ENCODE data around the gene MYO7B. TPM values are rescaled to one million over a fixed set of nuclear protein-coding genes. Genes with fewer than 3 reads are reported as not detected.

The MYO7B gene
- total RNA-seq, 2 experiments from 2014 or later = 0.14 to 0.58 TPM

DNA sequence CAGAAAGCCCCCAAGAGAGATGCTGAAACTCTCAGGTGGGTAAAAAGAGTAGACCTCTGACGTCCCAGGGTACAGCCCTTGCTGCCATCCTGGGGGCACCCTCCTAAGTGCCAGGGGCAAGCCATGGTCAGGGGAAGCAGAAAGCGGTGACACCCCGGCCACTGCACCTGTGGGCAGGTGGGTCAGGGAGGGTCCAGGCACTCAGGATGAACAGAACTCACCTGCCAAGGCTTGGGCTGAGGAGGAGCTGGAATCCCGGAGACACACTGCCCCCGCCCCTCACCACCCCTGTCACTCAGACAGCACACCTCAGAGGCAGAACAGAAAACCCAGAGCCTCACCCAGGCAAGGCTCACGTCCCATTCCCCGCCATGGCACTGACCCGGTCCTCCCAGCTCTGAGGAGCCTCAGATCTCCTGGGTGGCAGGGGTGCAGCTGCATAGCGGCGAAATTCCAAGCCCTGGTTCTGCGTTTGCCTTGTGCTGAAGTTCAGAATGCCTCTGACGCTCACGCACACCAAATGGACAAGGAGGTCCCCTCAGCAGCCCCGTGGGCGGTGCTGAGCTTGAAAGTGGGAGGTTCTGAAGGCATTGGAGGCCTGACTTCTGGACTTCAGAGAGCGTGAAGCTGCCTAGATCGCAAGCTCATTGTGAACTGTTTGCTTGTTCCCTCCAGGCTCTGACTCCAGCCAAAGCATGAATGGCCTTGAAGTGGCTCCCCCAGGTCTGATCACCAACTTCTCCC, 114.7 kb downstream of the MYO7B start:
- Mint-ChIP-seq H3K9me3 (no peaks in the 10 kb centered on the region), H3K27me3 (no peaks in the 10 kb centered on the region), H3K27ac (no peak overlapping the region), H3K4me3 (no peak overlapping the region), H3K36me3 (no peaks in the 10 kb centered on the region), H3K4me1 (ENCODE audit: low read depth) (peaks cover 7% of the 10 kb centered on the region)
- no peak for DNase-seq
- ChIA-PET CTCF (interaction anchor here (0.5 to 3.6 kb wide), 19 partner anchors 10 to 582 kb away, joined by 3 to 99 read pairs (median 4); partner anchors contain the start of gene LIMS2), POLR2A (no interaction called here)
- intact Hi-C loops (cut with micrococcal nuclease) = no loop called here

DNA sequence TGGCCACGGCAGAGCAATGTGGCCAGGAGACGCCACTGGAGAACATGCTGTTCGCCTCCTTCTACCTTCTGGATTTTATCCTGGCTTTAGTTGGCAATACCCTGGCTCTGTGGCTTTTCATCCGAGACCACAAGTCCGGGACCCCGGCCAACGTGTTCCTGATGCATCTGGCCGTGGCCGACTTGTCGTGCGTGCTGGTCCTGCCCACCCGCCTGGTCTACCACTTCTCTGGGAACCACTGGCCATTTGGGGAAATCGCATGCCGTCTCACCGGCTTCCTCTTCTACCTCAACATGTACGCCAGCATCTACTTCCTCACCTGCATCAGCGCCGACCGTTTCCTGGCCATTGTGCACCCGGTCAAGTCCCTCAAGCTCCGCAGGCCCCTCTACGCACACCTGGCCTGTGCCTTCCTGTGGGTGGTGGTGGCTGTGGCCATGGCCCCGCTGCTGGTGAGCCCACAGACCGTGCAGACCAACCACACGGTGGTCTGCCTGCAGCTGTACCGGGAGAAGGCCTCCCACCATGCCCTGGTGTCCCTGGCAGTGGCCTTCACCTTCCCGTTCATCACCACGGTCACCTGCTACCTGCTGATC, 115.4 kb downstream of the MYO7B start:
- Mint-ChIP-seq H3K27me3 (no peaks in the 10 kb centered on the region), H3K4me1 (ENCODE audit: low read depth) (peaks cover 7% of the 10 kb centered on the region), H3K36me3 (no peaks in the 10 kb centered on the region), H3K9me3 (no peaks in the 10 kb centered on the region), H3K27ac (no peak overlapping the region), H3K4me3 (no peak overlapping the region)
- POLR2A ChIA-PET = no interaction called here
- DNase-seq = no peak
- intact Hi-C loops (cut with micrococcal nuclease) = no loop called here
- CTCF ChIA-PET = interaction anchor here (0.6 to 3.6 kb wide), 11 partner anchors 12 to 583 kb away, joined by 3 to 99 read pairs (median 5); partner anchors contain the start of gene LIMS2

DNA sequence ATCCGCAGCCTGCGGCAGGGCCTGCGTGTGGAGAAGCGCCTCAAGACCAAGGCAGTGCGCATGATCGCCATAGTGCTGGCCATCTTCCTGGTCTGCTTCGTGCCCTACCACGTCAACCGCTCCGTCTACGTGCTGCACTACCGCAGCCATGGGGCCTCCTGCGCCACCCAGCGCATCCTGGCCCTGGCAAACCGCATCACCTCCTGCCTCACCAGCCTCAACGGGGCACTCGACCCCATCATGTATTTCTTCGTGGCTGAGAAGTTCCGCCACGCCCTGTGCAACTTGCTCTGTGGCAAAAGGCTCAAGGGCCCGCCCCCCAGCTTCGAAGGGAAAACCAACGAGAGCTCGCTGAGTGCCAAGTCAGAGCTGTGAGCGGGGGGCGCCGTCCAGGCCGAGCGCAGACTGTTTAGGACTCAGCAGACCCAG, 115.9 kb downstream of the MYO7B start:
- intact Hi-C loops (cut with micrococcal nuclease) = no loop called here

DNA sequence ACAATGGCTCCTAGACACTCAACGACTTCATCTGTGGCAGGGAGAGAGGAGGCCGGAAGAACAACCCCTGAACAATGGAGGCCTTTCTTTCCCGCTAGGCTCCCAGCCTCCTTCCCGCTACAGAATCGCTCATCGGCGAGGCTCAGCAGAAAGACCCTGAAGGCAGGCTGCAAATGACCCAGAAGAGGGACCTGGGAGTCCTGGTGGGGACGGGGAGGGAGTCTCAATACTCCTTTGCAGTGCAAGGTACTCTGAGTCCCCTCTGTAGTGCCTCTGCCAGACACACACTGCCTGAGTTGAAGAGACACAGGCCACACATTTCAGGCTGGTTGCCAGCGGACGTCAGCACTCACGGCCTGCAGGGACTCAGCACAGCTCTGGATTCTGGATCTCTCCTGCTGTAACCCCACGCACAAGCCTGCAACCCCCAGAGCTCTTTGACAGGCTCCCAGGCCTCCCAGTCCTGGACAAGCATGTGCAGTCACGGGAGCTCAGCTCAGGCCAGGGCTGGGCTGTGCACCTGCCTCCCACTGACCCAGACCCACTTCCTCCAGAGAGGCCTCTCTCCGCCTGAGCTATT, 116.6 kb downstream of the MYO7B start:
- Mint-ChIP-seq H3K27ac (no peak overlapping the region), H3K27me3 (no peaks in the 10 kb centered on the region), H3K4me3 (no peak overlapping the region), H3K4me1 (ENCODE audit: low read depth) (peaks cover 7% of the 10 kb centered on the region), H3K9me3 (no peaks in the 10 kb centered on the region), H3K36me3 (no peaks in the 10 kb centered on the region)
- no peak for DNase-seq
- POLR2A ChIA-PET = interaction anchor here (0.6 kb wide), 1 partner anchor 385 kb away, joined by 3 read pairs; no protein-coding TSS in a partner anchor
- intact Hi-C loops (cut with micrococcal nuclease) = no loop called here
- CTCF ChIA-PET = interaction anchor here (1.1 to 3.1 kb wide), 4 partner anchors 10 to 69 kb away, joined by 4 to 33 read pairs (median 4); no protein-coding TSS in a partner anchor

More for the DNA sequence above, 115.9 kb downstream of the MYO7B start:
- no peak for DNase-seq
- ChIA-PET CTCF (interaction anchor here (1.6 to 3.6 kb wide), 3 partner anchors 23 to 60 kb away, joined by 4 to 99 read pairs (median 33); no protein-coding TSS in a partner anchor), POLR2A (no interaction called here)
- H3K27ac Mint-ChIP-seq = no peak overlapping the region
- H3K9me3 Mint-ChIP-seq = no peaks in the 10 kb centered on the region
- peaks cover 7% of the 10 kb centered on the region for H3K4me1 Mint-ChIP-seq (ENCODE audit: low read depth)
- no peaks in the 10 kb centered on the region for H3K27me3 Mint-ChIP-seq
- no peak overlapping the region for H3K4me3 Mint-ChIP-seq
- H3K36me3 Mint-ChIP-seq = no peaks in the 10 kb centered on the region

DNA sequence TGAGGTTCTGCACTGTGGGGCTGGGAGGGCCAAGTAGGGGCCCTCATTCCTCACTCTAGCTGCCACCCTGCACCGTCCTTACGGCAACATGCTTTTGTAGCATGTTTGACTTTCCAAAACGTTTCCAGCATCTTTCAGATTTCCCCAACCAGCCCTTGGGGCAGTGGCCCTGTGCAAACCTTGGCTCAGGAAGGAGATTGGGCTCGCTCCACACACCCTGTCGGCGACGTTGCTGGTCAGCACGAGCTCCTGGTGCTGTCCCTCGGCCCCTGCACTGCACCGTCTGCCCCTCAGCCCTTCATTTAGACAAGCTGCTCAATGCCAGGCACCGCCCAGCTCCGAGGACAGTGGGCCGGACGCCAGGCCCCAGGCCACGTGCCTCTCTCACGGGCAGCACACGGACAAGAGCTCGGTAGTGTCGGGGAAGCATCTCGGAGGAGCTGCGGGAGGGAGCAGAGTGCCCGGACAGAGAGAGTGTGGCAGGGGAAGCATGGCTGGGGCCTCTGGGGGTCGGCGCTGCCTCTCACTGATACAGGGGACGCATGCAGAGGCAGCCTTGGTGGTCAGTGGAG, 117.4 kb downstream of the MYO7B start:
- peaks cover 7% of the 10 kb centered on the region for H3K4me1 Mint-ChIP-seq (ENCODE audit: low read depth)
- DNase-seq = no peak
- H3K36me3 Mint-ChIP-seq = no peaks in the 10 kb centered on the region
- H3K4me3 Mint-ChIP-seq = no peak overlapping the region
- no peaks in the 10 kb centered on the region for H3K9me3 Mint-ChIP-seq
- CTCF ChIA-PET = interaction anchor here (1.1 to 3.1 kb wide), 4 partner anchors 11 to 70 kb away, joined by 4 to 33 read pairs (median 4); no protein-coding TSS in a partner anchor
- H3K27me3 Mint-ChIP-seq = peaks cover 1% of the 10 kb centered on the region
- intact Hi-C loops (cut with micrococcal nuclease) = no loop called here
- H3K27ac Mint-ChIP-seq = no peak overlapping the region
- POLR2A ChIA-PET = interaction anchor here (0.6 kb wide), 1 partner anchor 385 kb away, joined by 3 read pairs; no protein-coding TSS in a partner anchor

DNA sequence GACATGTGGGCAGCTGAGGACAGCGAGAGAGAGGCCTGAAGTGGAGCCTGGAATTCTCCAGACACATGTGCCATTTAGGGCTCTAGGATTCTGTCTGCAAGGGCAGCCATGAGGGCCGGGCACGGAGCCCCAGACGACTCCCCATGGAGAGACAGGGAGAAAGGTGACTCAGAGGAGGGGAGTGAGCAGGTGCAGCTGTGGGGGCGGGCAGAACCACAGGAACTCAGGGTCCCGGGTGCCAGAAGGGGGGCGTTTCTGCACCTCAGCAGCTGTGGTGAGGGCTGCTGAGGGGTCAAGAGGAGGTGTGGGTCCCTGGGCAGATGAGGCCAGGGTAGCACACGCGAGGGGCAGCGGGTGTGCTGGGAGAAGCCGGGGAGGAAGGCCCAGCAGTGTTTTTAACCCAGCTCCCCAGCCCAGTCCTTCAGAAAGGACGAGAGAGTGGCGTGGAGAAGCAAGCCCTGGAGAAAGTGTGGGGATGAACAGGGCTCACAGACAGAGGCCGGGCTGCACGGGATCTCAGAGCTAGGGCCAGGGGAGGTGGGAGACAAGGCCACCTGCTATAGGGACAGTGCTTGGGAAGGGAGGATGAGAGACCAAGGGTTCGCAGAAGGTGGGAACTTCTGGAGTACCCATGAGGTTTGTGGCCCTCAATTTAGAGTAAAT, 118.1 kb downstream of the MYO7B start:
- H3K27me3 Mint-ChIP-seq = peaks cover 3% of the 10 kb centered on the region
- no peak overlapping the region for H3K27ac Mint-ChIP-seq
- DNase-seq = no peak
- ChIA-PET POLR2A (no interaction called here), CTCF (interaction anchor here (1.1 to 3.1 kb wide), 2 partner anchors 62 to 71 kb away, joined by 4 to 33 read pairs; no protein-coding TSS in a partner anchor)
- no peak overlapping the region for H3K4me3 Mint-ChIP-seq
- intact Hi-C loops (cut with micrococcal nuclease) = no loop called here
- peaks cover 7% of the 10 kb centered on the region for H3K4me1 Mint-ChIP-seq (ENCODE audit: low read depth)
- H3K9me3 Mint-ChIP-seq = no peaks in the 10 kb centered on the region
- H3K36me3 Mint-ChIP-seq = no peaks in the 10 kb centered on the region

DNA sequence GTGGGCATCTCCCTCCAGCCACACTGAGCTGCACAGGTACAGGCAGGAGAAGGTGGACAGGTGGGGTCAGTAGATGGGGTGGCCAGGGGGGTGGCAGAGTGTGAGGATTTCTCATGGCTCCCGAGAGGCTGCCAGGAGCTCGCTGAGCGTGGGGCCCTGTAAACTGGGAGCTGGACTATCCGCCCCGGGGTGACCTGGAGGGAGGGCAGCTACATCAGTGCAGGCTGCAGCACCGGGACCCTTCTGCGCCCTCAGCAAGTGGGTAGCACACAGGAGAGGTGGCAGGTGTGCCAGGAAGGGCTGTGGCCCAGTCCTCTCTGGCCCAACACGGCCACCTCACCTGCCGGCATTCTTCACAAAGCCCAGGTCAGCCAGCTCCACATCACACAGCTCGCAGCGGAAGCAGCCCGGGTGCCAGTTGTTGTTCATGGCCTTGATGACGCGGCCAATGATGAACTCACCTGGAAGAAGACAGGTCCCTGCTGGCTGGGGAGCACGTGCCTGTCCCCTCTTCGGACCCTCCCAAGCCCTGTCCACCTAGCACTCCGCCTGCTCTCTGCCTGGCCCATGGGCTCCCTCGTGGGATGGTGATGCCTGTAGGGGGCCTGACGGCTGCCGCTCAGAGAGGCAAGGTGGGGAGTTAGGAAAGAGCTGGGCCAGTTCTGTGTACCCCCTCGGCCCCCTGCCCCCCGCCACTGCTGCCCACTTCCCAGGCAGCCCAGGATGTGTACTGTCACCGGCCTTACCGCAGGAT, 118.8 kb downstream of the MYO7B start:
- Mint-ChIP-seq H3K4me3 (no peak overlapping the region), H3K9me3 (no peaks in the 10 kb centered on the region), H3K4me1 (ENCODE audit: low read depth) (peaks cover 3% of the 10 kb centered on the region), H3K27me3 (peaks cover 3% of the 10 kb centered on the region), H3K27ac (no peak overlapping the region), H3K36me3 (no peaks in the 10 kb centered on the region)
- no peak for DNase-seq
- CTCF ChIA-PET = interaction anchor here (3.1 kb wide), 1 partner anchor 63 kb away, joined by 33 read pairs; no protein-coding TSS in a partner anchor
- intact Hi-C loops (cut with micrococcal nuclease) = no loop called here
- POLR2A ChIA-PET = no interaction called here

DNA sequence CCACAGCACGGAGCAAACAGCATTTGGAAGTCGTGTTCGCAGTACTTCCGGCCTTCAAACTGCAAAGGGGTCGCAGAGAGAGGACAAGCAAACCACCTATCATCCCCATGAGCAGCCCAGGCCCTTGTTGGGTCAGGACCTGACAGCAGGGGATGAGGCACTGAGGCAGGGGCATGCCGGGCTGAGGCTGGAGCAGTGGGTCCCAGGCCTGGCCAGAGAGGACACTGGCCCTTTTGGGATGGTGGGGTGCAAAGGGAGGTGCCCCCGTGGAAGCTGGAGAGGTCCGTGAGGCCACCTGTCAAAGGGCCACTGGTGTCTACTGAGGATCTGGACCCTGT, 119.3 kb downstream of the MYO7B start:
- H3K27me3 Mint-ChIP-seq = peaks cover 3% of the 10 kb centered on the region
- H3K36me3 Mint-ChIP-seq = no peaks in the 10 kb centered on the region
- ChIA-PET CTCF (no interaction called here), POLR2A (no interaction called here)
- DNase-seq = no peak
- intact Hi-C loops (cut with micrococcal nuclease) = no loop called here
- no peaks in the 10 kb centered on the region for H3K4me1 Mint-ChIP-seq (ENCODE audit: low read depth)
- H3K27ac Mint-ChIP-seq = no peak overlapping the region
- H3K4me3 Mint-ChIP-seq = no peak overlapping the region
- H3K9me3 Mint-ChIP-seq = no peaks in the 10 kb centered on the region

DNA sequence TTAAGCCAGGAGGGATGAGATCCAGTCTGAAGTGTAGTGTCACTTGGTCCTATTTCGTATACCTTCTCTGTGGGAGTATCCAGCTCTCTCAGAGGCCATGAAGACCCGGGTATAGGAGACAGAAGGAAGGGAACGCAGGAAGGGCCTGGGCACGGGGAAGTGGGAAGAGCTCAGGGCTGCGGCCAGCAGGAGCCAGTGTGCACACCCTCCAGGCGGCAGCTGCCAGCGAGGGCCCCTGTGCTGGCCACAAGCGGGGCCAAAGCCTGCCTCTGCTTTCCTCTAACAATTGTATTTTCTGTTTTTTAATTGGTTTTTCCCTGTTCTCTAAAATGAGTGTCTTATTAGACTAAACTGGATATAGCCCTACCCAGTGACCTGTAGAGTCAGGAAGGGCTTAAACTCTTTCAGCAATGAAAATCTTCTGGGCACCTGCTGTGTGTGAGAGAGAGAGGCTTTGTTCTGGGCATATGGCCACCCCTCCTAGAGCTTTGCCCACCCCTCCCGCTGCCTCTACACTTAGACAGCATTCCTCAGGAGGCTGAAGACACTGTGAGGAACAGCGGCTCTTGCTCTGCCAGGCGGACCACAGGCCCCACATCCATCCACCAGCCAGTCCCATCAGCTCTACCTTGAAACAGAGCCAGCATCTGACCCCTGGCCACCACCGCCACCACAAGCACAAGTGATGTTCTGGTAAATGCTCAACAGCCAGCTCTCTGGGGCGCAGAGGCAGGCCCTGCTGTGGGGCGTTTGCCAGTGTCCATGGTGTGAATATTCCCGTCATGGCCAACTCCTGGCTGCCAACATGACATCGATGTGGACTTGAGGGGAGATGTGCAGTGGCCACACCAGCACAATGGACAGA, 120.0 kb downstream of the MYO7B start:
- intact Hi-C loops (cut with micrococcal nuclease) = no loop called here
- Mint-ChIP-seq H3K27ac (no peak overlapping the region), H3K36me3 (no peaks in the 10 kb centered on the region), H3K27me3 (peaks cover 3% of the 10 kb centered on the region), H3K4me3 (no peak overlapping the region), H3K9me3 (no peaks in the 10 kb centered on the region), H3K4me1 (ENCODE audit: low read depth) (no peaks in the 10 kb centered on the region)
- POLR2A ChIA-PET = interaction anchor here (0.5 kb wide), 1 partner anchor 140 kb away, joined by 4 read pairs; no protein-coding TSS in a partner anchor
- CTCF ChIA-PET = interaction anchor here (0.6 to 1.1 kb wide), 2 partner anchors 64 to 378 kb away, joined by 3 to 5 read pairs; no protein-coding TSS in a partner anchor
- no peak for DNase-seq

DNA sequence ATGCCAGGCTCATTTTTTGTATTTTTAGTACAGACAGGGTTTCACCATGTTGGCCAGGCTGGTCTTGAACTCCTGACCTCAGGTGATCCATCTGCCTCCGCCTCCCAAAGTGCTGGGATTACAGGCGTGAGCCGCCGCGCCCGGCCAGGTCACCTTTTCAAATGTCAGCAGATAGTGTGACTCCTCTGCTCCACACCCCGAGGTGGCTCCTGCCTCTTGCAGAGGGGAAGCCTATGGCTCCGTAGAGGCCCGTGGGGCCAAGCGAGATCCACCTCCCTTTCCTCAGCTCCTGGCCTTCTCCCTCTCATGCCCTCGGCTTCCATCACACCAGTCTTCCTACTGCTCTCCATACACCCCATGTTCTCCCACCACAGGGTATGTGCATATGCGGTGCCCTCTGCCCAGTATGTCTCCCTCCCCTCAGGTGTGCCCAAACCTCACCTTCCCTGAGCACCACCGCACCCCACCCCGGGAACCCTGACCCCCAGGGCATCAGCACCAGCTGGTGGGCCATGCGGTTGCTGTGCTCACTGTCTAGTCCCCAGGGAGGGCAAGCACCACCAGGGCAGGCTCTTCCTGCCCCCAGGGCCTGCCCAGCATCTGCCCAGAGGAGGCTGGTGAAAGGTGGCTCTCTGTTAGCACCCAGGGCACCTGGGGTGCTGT, 121.2 kb downstream of the MYO7B start:
- POLR2A ChIA-PET = no interaction called here
- no peaks in the 10 kb centered on the region for H3K36me3 Mint-ChIP-seq

More for the DNA sequence above, 121.2 kb downstream of the MYO7B start:
- H3K27me3 Mint-ChIP-seq = peaks cover 11% of the 10 kb centered on the region
- CTCF ChIA-PET = no interaction called here
- H3K9me3 Mint-ChIP-seq = no peaks in the 10 kb centered on the region
- no peak overlapping the region for H3K4me3 Mint-ChIP-seq
- H3K4me1 Mint-ChIP-seq (ENCODE audit: low read depth) = no peaks in the 10 kb centered on the region
- intact Hi-C loops (cut with micrococcal nuclease) = no loop called here
- no peak for DNase-seq
- no peak overlapping the region for H3K27ac Mint-ChIP-seq

All from activated CD4-positive, alpha-beta memory T cell treated with anti-CD3 and anti-CD28 coated beads for 36 hours (primary cell).